Activated CD8-positive, alpha-beta T cell treated with anti-CD3 and anti-CD28 coated beads for 36 hours (primary cell): ENCODE results near the gene DENND6A. TPM values are rescaled to one million over a fixed set of nuclear protein-coding genes. Genes with fewer than 3 reads are reported as not detected.
"Not testable (repeated sequence)": the region's sequence is repeated elsewhere in the genome, so short reads cannot be mapped to it uniquely, and the experiment has no call there.

Source experiments
- ATAC-seq: fragments of 200-7000 bp; cut with Tn5 transposase; one replicate; pipeline ENCODE4 v1.10.0; 2021; ENCODE audit warnings: mild to moderate bottlenecking, moderate library complexity
- CTCF ChIA-PET: fragments of 350-600 bp; sonication (Branson Sonifier 250); formaldehyde crosslinking; loops from one replicate; lab custom pipeline; 2021; ENCODE audit warnings: antibody characterized with exemption; lab: Charles Lee
- POLR2A ChIA-PET: fragments of 350-600 bp; sonication (Branson Sonifier 250); formaldehyde crosslinking; loops from one replicate; lab custom pipeline; 2021; ENCODE audit warnings: antibody characterized with exemption; lab: Charles Lee
- DNase-seq: peaks from one replicate; pipeline ENCODE4 v3.0.0-alpha.2; 2020
- H3K27ac Mint-ChIP-seq: one replicate; pipeline ENCODE4 v1.8.0; 2021; ENCODE audit warnings: mild to moderate bottlenecking, mixed read lengths
- H3K27me3 Mint-ChIP-seq: one replicate; pipeline ENCODE4 v1.8.0; 2021; ENCODE audit warnings: mixed read lengths
- H3K36me3 Mint-ChIP-seq: one replicate; pipeline ENCODE4 v1.8.0; 2021; ENCODE audit warnings: low read depth, mixed read lengths
- H3K4me1 Mint-ChIP-seq: one replicate; pipeline ENCODE4 v1.8.0; 2021; ENCODE audit warnings: low read depth, mixed read lengths
- H3K4me3 Mint-ChIP-seq: one replicate; pipeline ENCODE4 v1.8.0; 2021; ENCODE audit warnings: mild to moderate bottlenecking, moderate library complexity, mixed read lengths
- H3K9me3 Mint-ChIP-seq: one replicate; pipeline ENCODE4 v1.8.0; 2021; ENCODE audit warnings: mixed read lengths
- intact Hi-C: fragments of 100-400 bp; cut with micrococcal nuclease; formaldehyde crosslinking; loops from one replicate; pipeline ENCODE4 v1.10.0; 2022
- total RNA-seq, 2 experiments: library from RNA; stranded (reverse); gene quantifications; one replicate each; pipeline ENCODE4 v1.2.3, GENCODE V29; 2021
- TF ChIP-seq, protein P1 (sequence below): fragments of 200-600 bp; IDR thresholded peaks from one replicate; pipeline ENCODE4 v1.8.0; 2022; ENCODE audit warnings: antibody characterized with exemption, mild to moderate bottlenecking

The DENND6A gene
- total RNA-seq, 2 experiments from 2014 or later: 10.1 to 13.1 TPM

DNA sequence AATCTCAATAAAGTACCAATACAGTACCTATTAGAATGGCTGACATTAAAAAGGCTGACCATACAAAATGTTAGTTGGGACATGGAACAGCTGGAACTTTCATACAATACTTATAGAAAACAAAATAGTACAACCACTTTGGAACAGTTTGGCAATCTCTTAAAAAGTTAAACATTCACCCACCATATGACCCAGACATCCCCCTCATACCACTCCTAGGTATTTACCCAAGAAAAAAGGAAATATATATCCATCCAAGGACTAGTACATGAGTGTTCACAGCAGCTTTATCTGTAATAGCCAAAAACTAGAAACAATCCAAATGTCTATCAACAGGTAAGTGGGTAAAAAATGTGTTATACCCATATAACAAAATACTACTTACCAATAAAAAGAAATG lies 70.5 kb downstream of the DENND6A start:
- Mint-ChIP-seq H3K27ac (no peak overlapping the region), H3K4me1 (no peaks in the 10 kb centered on the region), H3K4me3 (no peak overlapping the region), H3K36me3 (peaks cover 19% of the 10 kb centered on the region), H3K9me3 (no peaks in the 10 kb centered on the region), H3K27me3 (no peaks in the 10 kb centered on the region)
- ChIA-PET POLR2A (interaction anchor here (0.7 kb wide), 1 partner anchor 66 kb away, joined by 3 read pairs; the partner anchor contains the start of gene PDE12), CTCF (no interaction called here)
- DNase-seq (no peak), ATAC-seq (no peak)
- intact Hi-C loops: no loop called here
- TF ChIP-seq, protein P1, sequence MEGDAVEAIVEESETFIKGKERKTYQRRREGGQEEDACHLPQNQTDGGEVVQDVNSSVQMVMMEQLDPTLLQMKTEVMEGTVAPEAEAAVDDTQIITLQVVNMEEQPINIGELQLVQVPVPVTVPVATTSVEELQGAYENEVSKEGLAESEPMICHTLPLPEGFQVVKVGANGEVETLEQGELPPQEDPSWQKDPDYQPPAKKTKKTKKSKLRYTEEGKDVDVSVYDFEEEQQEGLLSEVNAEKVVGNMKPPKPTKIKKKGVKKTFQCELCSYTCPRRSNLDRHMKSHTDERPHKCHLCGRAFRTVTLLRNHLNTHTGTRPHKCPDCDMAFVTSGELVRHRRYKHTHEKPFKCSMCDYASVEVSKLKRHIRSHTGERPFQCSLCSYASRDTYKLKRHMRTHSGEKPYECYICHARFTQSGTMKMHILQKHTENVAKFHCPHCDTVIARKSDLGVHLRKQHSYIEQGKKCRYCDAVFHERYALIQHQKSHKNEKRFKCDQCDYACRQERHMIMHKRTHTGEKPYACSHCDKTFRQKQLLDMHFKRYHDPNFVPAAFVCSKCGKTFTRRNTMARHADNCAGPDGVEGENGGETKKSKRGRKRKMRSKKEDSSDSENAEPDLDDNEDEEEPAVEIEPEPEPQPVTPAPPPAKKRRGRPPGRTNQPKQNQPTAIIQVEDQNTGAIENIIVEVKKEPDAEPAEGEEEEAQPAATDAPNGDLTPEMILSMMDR: no peak

DNA sequence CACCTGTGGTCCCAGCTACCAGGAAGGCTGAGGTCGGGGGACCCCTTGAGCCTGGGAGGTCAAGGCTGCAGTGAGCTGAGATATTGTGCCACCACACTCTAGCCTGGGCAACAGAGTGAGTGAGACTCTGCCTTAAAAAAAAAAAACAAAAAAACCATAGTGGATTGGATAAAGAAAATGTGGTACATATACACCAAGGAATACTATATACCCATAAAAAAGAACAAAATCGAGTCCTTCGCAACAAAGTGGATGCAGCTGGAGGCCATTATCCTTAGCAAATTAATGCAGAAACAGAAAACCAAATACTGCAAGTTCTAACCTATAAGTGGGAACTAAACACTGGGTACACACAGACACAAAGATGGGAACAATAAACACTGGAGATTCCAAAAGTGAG lies 75.1 kb downstream of the DENND6A start:
- no peak overlapping the region for H3K4me3 Mint-ChIP-seq
- H3K9me3 Mint-ChIP-seq: no peaks in the 10 kb centered on the region
- no peak for ATAC-seq
- TF ChIP-seq, protein P1: no peak
- no peaks in the 10 kb centered on the region for H3K4me1 Mint-ChIP-seq
- H3K27me3 Mint-ChIP-seq: no peaks in the 10 kb centered on the region
- no peak for DNase-seq
- intact Hi-C loops: no loop called here
- POLR2A ChIA-PET: no interaction called here
- peaks cover 2% of the 10 kb centered on the region for H3K36me3 Mint-ChIP-seq
- no peak overlapping the region for H3K27ac Mint-ChIP-seq
- CTCF ChIA-PET: no interaction called here

DNA sequence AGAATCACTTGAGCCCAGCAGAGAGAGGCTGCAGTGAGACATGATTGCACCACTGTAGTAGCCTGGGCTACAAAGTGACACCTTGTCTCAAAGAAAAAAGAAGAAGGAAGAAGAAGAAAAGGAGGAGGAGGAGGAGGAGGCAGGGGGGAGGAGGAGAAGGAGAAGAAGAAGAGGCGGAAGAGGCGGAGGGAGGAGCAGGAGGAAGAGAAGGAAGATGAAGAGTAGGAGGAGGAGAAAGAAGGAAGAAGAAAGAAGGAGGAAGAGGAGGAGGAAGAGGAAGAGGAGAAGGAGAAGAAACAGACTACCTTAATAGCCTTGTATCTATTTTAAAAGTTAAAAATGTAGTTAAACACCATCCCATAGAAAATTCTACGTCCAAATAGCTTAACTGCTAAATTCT lies 76.6 kb downstream of the DENND6A start:
- Mint-ChIP-seq H3K9me3 (peaks cover 3% of the 10 kb centered on the region), H3K27me3 (no peaks in the 10 kb centered on the region)

GRCh38 chr3:57611870-57612269 lies 81.0 kb downstream of the DENND6A start:
- CTCF ChIA-PET, H3K4me1 Mint-ChIP-seq, DNase-seq, POLR2A ChIA-PET, H3K4me3 Mint-ChIP-seq, H3K27ac Mint-ChIP-seq, ATAC-seq, intact Hi-C loops, H3K27me3 Mint-ChIP-seq: not testable (repeated sequence)
- peaks cover 19% of the 10 kb centered on the region for H3K9me3 Mint-ChIP-seq
- peaks cover 34% of the 10 kb centered on the region for H3K36me3 Mint-ChIP-seq

More for the DNA sequence above, 76.6 kb downstream of the DENND6A start:
- Mint-ChIP-seq H3K4me3 (no peak overlapping the region), H3K36me3 (peaks cover 8% of the 10 kb centered on the region), H3K27ac (no peak overlapping the region), H3K4me1 (peaks cover 3% of the 10 kb centered on the region)
- intact Hi-C loops: no loop called here
- TF ChIP-seq, protein P1: no peak
- POLR2A ChIA-PET: no interaction called here
- CTCF ChIA-PET: no interaction called here
- DNase-seq: no peak
- ATAC-seq: no peak

- peaks cover 14% of the 10 kb centered on the region for H3K9me3 Mint-ChIP-seq
- H3K27me3 Mint-ChIP-seq: no peaks in the 10 kb centered on the region
- no peak overlapping the region for H3K27ac Mint-ChIP-seq
- H3K4me1 Mint-ChIP-seq: peaks cover 5% of the 10 kb centered on the region
- ATAC-seq: no peak
- no peak overlapping the region for H3K4me3 Mint-ChIP-seq
- intact Hi-C loops: no loop called here
- ChIA-PET CTCF (no interaction called here), POLR2A (interaction anchor here (1.5 kb wide), 1 partner anchor 49 kb away, joined by 4 read pairs; no protein-coding TSS in a partner anchor)
- TF ChIP-seq, protein P1: no peak
- H3K36me3 Mint-ChIP-seq: peaks cover 57% of the 10 kb centered on the region
- DNase-seq: no peak
Measured at GRCh38 chr3:57605683-57606082, 87.2 kb downstream of the DENND6A start.
